OCI-LY7 (cell line): ENCODE results near the gene EFNA5.

ENCODE experiments used
- CTCF ChIP-seq: fragments of 200-600 bp; sonication (generic); conservative IDR thresholded peaks from 2 replicates; pipeline ENCODE4 v1.5.1; 2014; ENCODE audit warnings: mild to moderate bottlenecking, antibody characterized with exemption, low read length, moderate library complexity, mixed read lengths
- EZH2phosphoT487 ChIP-seq: fragments of 200-600 bp; sonication (generic); IDR thresholded peaks from 2 replicates; pipeline ENCODE4 v1.6.1; 2018; ENCODE audit warnings: low read depth, borderline replicate concordance, mild to moderate bottlenecking, mixed run types, antibody characterized with exemption, low read length, moderate library complexity, mixed read lengths

- TF ChIP-seq CTCF (no peak), EZH2phosphoT487 (no peak)
These were observed 114.2 kb downstream of the EFNA5 start for GRCh38 chr5:107556575-107556974.
